GM18526 (cell line): ENCODE results near the gene USP3.

Experiments
- POLR2A ChIP-seq: IDR thresholded peaks from 3 replicates; pipeline ENCODE4 v1.6.1; 2011; ENCODE audit not compliant: insufficient read length; ENCODE audit errors: extremely low read depth

USP3 gene

GRCh38 chr15:63504247-63504978 lies at the start of gene USP3:
Gene USP3, plus strand, starts transcription at chr15:63504593. Its CDS starts 147 bp downstream, at chr15:63504740.
- peak; percentile 85 for TF ChIP-seq POLR2A

- no peak for TF ChIP-seq POLR2A
Measured at GRCh38 chr15:63456258-63456657, 48.1 kb upstream of the USP3 start.

GRCh38 chr15:63457379-63457778 lies 47.0 kb upstream of the USP3 start:
- no peak for TF ChIP-seq POLR2A

- no peak for TF ChIP-seq POLR2A
Measured at GRCh38 chr15:63458026-63458425, 46.4 kb upstream of the USP3 start.

- no peak for TF ChIP-seq POLR2A
Measured at GRCh38 chr15:63458794-63459395, 45.5 kb upstream of the USP3 start.

GRCh38 chr15:63460210-63461155 lies 43.9 kb upstream of the USP3 start:
- TF ChIP-seq POLR2A, result no peak

- no peak for TF ChIP-seq POLR2A
Measured at GRCh38 chr15:63461230-63461985, 43.0 kb upstream of the USP3 start.

- TF ChIP-seq POLR2A, result no peak
Measured at GRCh38 chr15:63462088-63462487, 42.3 kb upstream of the USP3 start.

GRCh38 chr15:63463036-63463435 lies 41.4 kb upstream of the USP3 start:
- TF ChIP-seq POLR2A, result no peak

GRCh38 chr15:63463793-63464192 lies 40.6 kb upstream of the USP3 start:
- TF ChIP-seq POLR2A, result no peak

GRCh38 chr15:63465104-63465503 lies 39.3 kb upstream of the USP3 start:
- TF ChIP-seq POLR2A, result no peak

GRCh38 chr15:63466378-63467192 lies 37.8 kb upstream of the USP3 start:
- TF ChIP-seq POLR2A, result no peak

- no peak for TF ChIP-seq POLR2A
Measured at GRCh38 chr15:63469190-63469589, 35.2 kb upstream of the USP3 start.

- TF ChIP-seq POLR2A, result no peak
Measured at GRCh38 chr15:63469984-63470383, 34.4 kb upstream of the USP3 start.

GRCh38 chr15:63473007-63473748 lies 31.2 kb upstream of the USP3 start:
- no peak for TF ChIP-seq POLR2A
